ENCODE results near the gene TNFSF10. TPM values are rescaled to one million over a fixed set of nuclear protein-coding genes. Genes with fewer than 3 reads are reported as not detected.
"Not testable (repeated sequence)": the region's sequence is repeated elsewhere in the genome, so short reads cannot be mapped to it uniquely, and the experiment has no call there.

Gene TNFSF10
- total RNA-seq, 1 experiment from 2014 or later = 21.4 TPM

DNA sequence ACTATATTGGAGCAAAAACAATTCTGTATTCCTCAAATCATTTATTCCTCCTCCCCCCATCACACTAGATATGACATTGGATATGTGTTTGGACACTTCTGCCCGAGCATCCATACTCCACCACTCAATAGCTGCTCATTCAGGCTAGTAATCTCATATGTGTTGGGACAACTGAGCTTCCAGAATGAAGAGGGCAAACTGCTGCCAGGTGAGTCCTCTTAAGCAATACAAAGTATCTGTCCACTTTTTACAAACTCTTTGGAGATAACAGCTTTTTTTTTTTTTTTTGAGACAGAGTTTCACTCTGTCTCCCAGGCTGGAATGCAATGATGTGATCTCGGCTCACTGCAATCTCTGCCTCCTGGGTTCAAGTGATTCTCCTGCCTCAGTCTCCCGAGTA is 5.4 kb upstream of the TNFSF10 start:
- no peaks in the 10 kb centered on the region for H4K20me1 ChIP-seq (ENCODE audit: insufficient read depth)
- H3K4me1 ChIP-seq (replicated peaks; ENCODE audit: insufficient read depth) = no peaks in the 10 kb centered on the region
- no peak overlapping the region for H3K4me2 ChIP-seq
- H3K9me3 ChIP-seq (ENCODE audit: insufficient read depth, low read depth) = no peaks in the 10 kb centered on the region
- no peak for DNase-seq
- BruUV-seq (replicated peaks) = no TSS peak
- 0 out of 2 replicates have a peak, but pooled peaks cover 3% of the 10 kb centered on the region for H3F3A ChIP-seq (ENCODE audit: insufficient read depth, low read depth)
- TF ChIP-seq, protein P1, sequence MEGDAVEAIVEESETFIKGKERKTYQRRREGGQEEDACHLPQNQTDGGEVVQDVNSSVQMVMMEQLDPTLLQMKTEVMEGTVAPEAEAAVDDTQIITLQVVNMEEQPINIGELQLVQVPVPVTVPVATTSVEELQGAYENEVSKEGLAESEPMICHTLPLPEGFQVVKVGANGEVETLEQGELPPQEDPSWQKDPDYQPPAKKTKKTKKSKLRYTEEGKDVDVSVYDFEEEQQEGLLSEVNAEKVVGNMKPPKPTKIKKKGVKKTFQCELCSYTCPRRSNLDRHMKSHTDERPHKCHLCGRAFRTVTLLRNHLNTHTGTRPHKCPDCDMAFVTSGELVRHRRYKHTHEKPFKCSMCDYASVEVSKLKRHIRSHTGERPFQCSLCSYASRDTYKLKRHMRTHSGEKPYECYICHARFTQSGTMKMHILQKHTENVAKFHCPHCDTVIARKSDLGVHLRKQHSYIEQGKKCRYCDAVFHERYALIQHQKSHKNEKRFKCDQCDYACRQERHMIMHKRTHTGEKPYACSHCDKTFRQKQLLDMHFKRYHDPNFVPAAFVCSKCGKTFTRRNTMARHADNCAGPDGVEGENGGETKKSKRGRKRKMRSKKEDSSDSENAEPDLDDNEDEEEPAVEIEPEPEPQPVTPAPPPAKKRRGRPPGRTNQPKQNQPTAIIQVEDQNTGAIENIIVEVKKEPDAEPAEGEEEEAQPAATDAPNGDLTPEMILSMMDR (conservative IDR thresholded peaks at IDR 0.05) = no peak
- no peak for TF ChIP-seq EZH2 (IDR thresholded peaks at IDR 0.05; ENCODE audit: low read depth)
- no peaks in the 10 kb centered on the region for H3K36me3 ChIP-seq (ENCODE audit: low read depth)
- H2AFZ ChIP-seq = no peak overlapping the region
- POLR2A ChIA-PET (ENCODE audit: unreplicated experiment) = no interaction called here
- no peak overlapping the region for H3K4me3 ChIP-seq
- CTCF ChIA-PET = interaction anchor here (0.6 kb wide), 1 partner anchor 726 kb away, joined by 3 read pairs; no protein-coding TSS in a partner anchor
- no peaks in the 10 kb centered on the region for H3K27me3 ChIP-seq (ENCODE audit: insufficient read depth, low read depth)
- intact Hi-C loops (cut with micrococcal nuclease; ENCODE audit: unreplicated experiment) = no loop called here
- no peaks in the 10 kb centered on the region for H3K9me2 ChIP-seq (ENCODE audit: insufficient read depth)
- no peak overlapping the region for H3K27ac ChIP-seq
- H3K79me2 ChIP-seq (ENCODE audit: low read depth) = no peaks in the 10 kb centered on the region

DNA sequence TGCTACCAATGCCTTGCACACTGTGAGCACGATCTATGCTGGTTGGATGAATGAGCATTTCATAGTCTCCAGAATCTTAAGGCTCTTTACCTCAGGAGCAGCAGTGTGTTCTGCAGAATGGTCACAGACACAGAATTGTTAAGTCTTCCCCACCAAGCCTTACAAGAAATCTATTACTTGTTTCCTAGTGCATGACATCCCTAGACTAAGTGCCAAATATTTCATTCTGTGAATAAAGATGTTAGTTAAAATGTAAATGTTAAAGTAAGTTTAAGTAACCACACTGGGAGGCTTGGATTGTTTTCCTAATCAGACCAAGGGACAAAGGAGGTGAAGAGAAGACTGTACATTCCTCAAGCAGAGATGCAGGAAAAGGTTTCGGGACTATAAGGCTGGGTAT is 4.1 kb upstream of the TNFSF10 start:
- Histone ChIP-seq H3K4me2 (no peak overlapping the region), H3K9me2 (ENCODE audit: insufficient read depth) (no peaks in the 10 kb centered on the region), H3K4me3 (no peak overlapping the region), H3K27me3 (ENCODE audit: insufficient read depth, low read depth) (no peaks in the 10 kb centered on the region), H3K79me2 (ENCODE audit: low read depth) (no peaks in the 10 kb centered on the region), H2AFZ (no peak overlapping the region), H3F3A (ENCODE audit: insufficient read depth, low read depth) (0 out of 2 replicates have a peak, but pooled peaks cover 3% of the 10 kb centered on the region), H3K9me3 (ENCODE audit: insufficient read depth, low read depth) (no peaks in the 10 kb centered on the region), H4K20me1 (ENCODE audit: insufficient read depth) (no peaks in the 10 kb centered on the region), H3K4me1 (replicated peaks; ENCODE audit: insufficient read depth) (peaks cover 7% of the 10 kb centered on the region), H3K36me3 (ENCODE audit: low read depth) (no peaks in the 10 kb centered on the region), H3K27ac (no peak overlapping the region)
- no peak for TF ChIP-seq EZH2 (IDR thresholded peaks at IDR 0.05; ENCODE audit: low read depth)
- no peak for DNase-seq
- ChIA-PET CTCF (interaction anchor here (0.7 kb wide), 1 partner anchor 138 kb away, joined by 3 read pairs; no protein-coding TSS in a partner anchor), POLR2A (ENCODE audit: unreplicated experiment) (no interaction called here)
- intact Hi-C loops (cut with micrococcal nuclease; ENCODE audit: unreplicated experiment) = no loop called here
- BruUV-seq (replicated peaks) = no TSS peak

DNA sequence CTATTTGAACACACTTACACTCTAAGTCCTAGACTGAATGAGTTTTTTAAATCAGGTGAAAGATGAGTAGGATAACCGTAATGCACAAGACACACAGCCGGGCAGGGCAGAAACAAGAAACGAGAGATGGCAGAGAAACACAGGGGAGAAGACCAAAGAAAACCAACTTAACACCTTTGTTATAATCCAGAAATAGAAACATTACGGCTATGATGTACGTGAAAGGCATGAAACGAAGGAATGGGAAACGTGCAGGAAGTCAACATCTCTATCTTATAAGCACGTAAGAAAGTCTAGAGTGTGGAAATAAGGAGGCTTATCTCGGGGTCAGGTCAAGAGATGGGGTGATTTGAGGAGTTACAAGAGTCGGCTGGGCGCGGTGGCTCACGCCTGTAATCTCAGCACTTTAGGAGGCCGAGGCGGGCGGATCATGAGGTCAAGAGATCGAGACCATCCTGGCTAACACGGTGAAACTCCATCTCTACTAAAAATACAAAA is 1.9 kb upstream of the TNFSF10 start:
- Histone ChIP-seq H4K20me1 (ENCODE audit: insufficient read depth) (no peaks in the 10 kb centered on the region), H3K4me3 (no peak overlapping the region), H3K4me2 (no peak overlapping the region), H3K36me3 (ENCODE audit: low read depth) (no peaks in the 10 kb centered on the region), H3K9me3 (ENCODE audit: insufficient read depth, low read depth) (no peaks in the 10 kb centered on the region), H3K27ac (no peak overlapping the region), H3K4me1 (replicated peaks; ENCODE audit: insufficient read depth) (peaks cover 7% of the 10 kb centered on the region), H3K9me2 (ENCODE audit: insufficient read depth) (no peaks in the 10 kb centered on the region), H3K27me3 (ENCODE audit: insufficient read depth, low read depth) (no peaks in the 10 kb centered on the region), H2AFZ (no peak overlapping the region), H3F3A (ENCODE audit: insufficient read depth, low read depth) (no peaks in the 10 kb centered on the region), H3K79me2 (ENCODE audit: low read depth) (no peaks in the 10 kb centered on the region)
- ChIA-PET CTCF (no interaction called here), POLR2A (ENCODE audit: unreplicated experiment) (no interaction called here)
- no peak for TF ChIP-seq EZH2 (IDR thresholded peaks at IDR 0.05; ENCODE audit: low read depth)
- TF ChIP-seq, protein P1 (conservative IDR thresholded peaks at IDR 0.05) = no peak
- intact Hi-C loops (cut with micrococcal nuclease; ENCODE audit: unreplicated experiment) = no loop called here
- BruUV-seq (replicated peaks) = no TSS peak
- DNase-seq = no peak

GRCh38 chr3:172524611-172525010 is 1.4 kb upstream of the TNFSF10 start:
- DNase-seq = no peak
- Histone ChIP-seq H3F3A (ENCODE audit: insufficient read depth, low read depth) (no peaks in the 10 kb centered on the region), H3K4me2 (no peak overlapping the region), H3K4me3 (no peak overlapping the region), H2AFZ (no peak overlapping the region), H3K79me2 (ENCODE audit: low read depth) (no peaks in the 10 kb centered on the region), H3K27me3 (ENCODE audit: insufficient read depth, low read depth) (no peaks in the 10 kb centered on the region), H3K27ac (no peak overlapping the region), H3K9me2 (ENCODE audit: insufficient read depth) (no peaks in the 10 kb centered on the region), H3K9me3 (ENCODE audit: insufficient read depth, low read depth) (no peaks in the 10 kb centered on the region), H3K36me3 (ENCODE audit: low read depth) (no peaks in the 10 kb centered on the region), H4K20me1 (ENCODE audit: insufficient read depth) (no peaks in the 10 kb centered on the region), H3K4me1 (replicated peaks; ENCODE audit: insufficient read depth) (peaks cover 7% of the 10 kb centered on the region)
- POLR2A ChIA-PET (ENCODE audit: unreplicated experiment) = no interaction called here
- intact Hi-C loops (cut with micrococcal nuclease; ENCODE audit: unreplicated experiment) = no loop called here
- no TSS peak for BruUV-seq (replicated peaks)
- CTCF ChIA-PET = no interaction called here
- TF ChIP-seq, protein P1 (conservative IDR thresholded peaks at IDR 0.05) = no peak
- no peak for TF ChIP-seq EZH2 (IDR thresholded peaks at IDR 0.05; ENCODE audit: low read depth)

- H4K20me1 ChIP-seq (ENCODE audit: insufficient read depth); H3K27ac ChIP-seq; H2AFZ ChIP-seq; CTCF ChIA-PET; BruUV-seq (replicated peaks); H3K4me3 ChIP-seq; H3K4me1 ChIP-seq (replicated peaks; ENCODE audit: insufficient read depth); H3F3A ChIP-seq (ENCODE audit: insufficient read depth, low read depth); H3K9me2 ChIP-seq (ENCODE audit: insufficient read depth); H3K79me2 ChIP-seq (ENCODE audit: low read depth); H3K9me3 ChIP-seq (ENCODE audit: insufficient read depth, low read depth); DNase-seq; H3K27me3 ChIP-seq (ENCODE audit: insufficient read depth, low read depth); H3K36me3 ChIP-seq (ENCODE audit: low read depth): not testable (repeated sequence)
- peak overlapping the region; percentile 61; the same call in 1 of the 2 replicates for H3K4me2 ChIP-seq
- POLR2A ChIA-PET (ENCODE audit: unreplicated experiment) = interaction anchor here (0.7 kb wide), 1 partner anchor 24 kb away, joined by 15 read pairs; no protein-coding TSS in a partner anchor
- intact Hi-C loops (cut with micrococcal nuclease; ENCODE audit: unreplicated experiment) = loop anchor here (2.0 kb wide), 1 partner anchor 41 kb away; no protein-coding TSS in a partner anchor
Measured at GRCh38 chr3:172521837-172522726, 1.1 kb downstream of the TNFSF10 start.
